ENCODE data around the gene C1R. TPM values are rescaled to one million over a fixed set of nuclear protein-coding genes. Genes with fewer than 3 reads are reported as not detected.

Gene C1R
- polyA plus RNA-seq, 3 donors: 0.14 to 0.88 TPM; not detected in 1

GRCh38 chr12:7075518-7075917, 16.7 kb downstream of the C1R start:
- H3K36me3 ChIP-seq (replicated peaks in 1 of 2; ENCODE audit: control insufficient read depth in 1 of 2, insufficient read depth in 2 of 2, low read length in 2 of 2): no peaks in the 10 kb centered on the region
- H4K20me1 ChIP-seq (ENCODE audit: insufficient read depth, low read length): no peaks in the 10 kb centered on the region
- no peaks in the 10 kb centered on the region for H3K9me3 Mint-ChIP-seq
- WGBS (ENCODE audit: insufficient coverage): 51% methylated on average over 2 of the region's 3 CpGs
- no peak for TF ChIP-seq CTCF (IDR thresholded peaks at IDR 0.05)
- H2AFZ ChIP-seq (ENCODE audit: insufficient read depth, low read depth, low read length, poor library complexity, severe bottlenecking): no peak overlapping the region
- no peaks in the 10 kb centered on the region for H3K9me3 ChIP-seq (replicated peaks in 1 of 2; ENCODE audit: control insufficient read depth in 1 of 2, insufficient read depth in 1 of 2, low read length in 2 of 2)
- DNase-seq: no peak
- H3K27me3 ChIP-seq (ENCODE audit: control insufficient read depth in 2 of 2, insufficient read depth in 2 of 2, low read length in 2 of 2): no peaks in the 10 kb centered on the region
- H3K79me2 ChIP-seq (ENCODE audit: insufficient read depth, low read length): no peaks in the 10 kb centered on the region
- H3K36me3 Mint-ChIP-seq: no peaks in the 10 kb centered on the region
- no peak overlapping the region for H3K27ac Mint-ChIP-seq
- intact Hi-C loops (cut with micrococcal nuclease): no loop called here
- no peak overlapping the region for H3K27ac ChIP-seq (ENCODE audit: low read depth in 1 of 2, low read length in 2 of 2)
- H3K27me3 Mint-ChIP-seq (ENCODE audit: low read depth in 3 of 3): peaks cover 0 to 8% (median 3%) of the 10 kb centered on the region in 3 donors
- no peaks in the 10 kb centered on the region for H3K4me1 ChIP-seq (ENCODE audit: control insufficient read depth in 1 of 2, insufficient read depth in 2 of 2, low read length in 2 of 2)
- H3K4me3 Mint-ChIP-seq: no peak overlapping the region
- H3K9ac ChIP-seq (ENCODE audit: insufficient read depth, low read length, poor library complexity, severe bottlenecking): no peak overlapping the region
- H3K4me3 ChIP-seq (replicated peaks in 1 of 3; ENCODE audit: low read depth in 2 of 3, low read length in 3 of 3): no peak overlapping the region
- H3K4me2 ChIP-seq (replicated peaks; ENCODE audit: extremely low read depth, low read length, poor library complexity, severe bottlenecking): no peak overlapping the region
- no peaks in the 10 kb centered on the region for H3K4me1 Mint-ChIP-seq

GRCh38 chr12:7073946-7074345, 18.3 kb downstream of the C1R start:
- WGBS (ENCODE audit: insufficient coverage): no CpG with 5 or more reads among the region's 1 CpG
- H4K20me1 ChIP-seq (ENCODE audit: insufficient read depth, low read length): no peaks in the 10 kb centered on the region
- no peak overlapping the region for H3K4me2 ChIP-seq (replicated peaks; ENCODE audit: extremely low read depth, low read length, poor library complexity, severe bottlenecking)
- peaks cover 3 to 8% (median 5%) of the 10 kb centered on the region in 3 donors for H3K27me3 Mint-ChIP-seq (ENCODE audit: low read depth in 3 of 3)
- no peak overlapping the region for H2AFZ ChIP-seq (ENCODE audit: insufficient read depth, low read depth, low read length, poor library complexity, severe bottlenecking)
- H3K4me3 Mint-ChIP-seq: no peak overlapping the region
- TF ChIP-seq CTCF (IDR thresholded peaks at IDR 0.05): no peak
- no peaks in the 10 kb centered on the region for H3K4me1 ChIP-seq (ENCODE audit: control insufficient read depth in 1 of 2, insufficient read depth in 2 of 2, low read length in 2 of 2)
- H3K4me1 Mint-ChIP-seq: no peaks in the 10 kb centered on the region
- no peak overlapping the region for H3K27ac ChIP-seq (ENCODE audit: low read depth in 1 of 2, low read length in 2 of 2)
- H3K27ac Mint-ChIP-seq: no peak overlapping the region
- no peaks in the 10 kb centered on the region for H3K9me3 Mint-ChIP-seq
- H3K79me2 ChIP-seq (ENCODE audit: insufficient read depth, low read length): no peaks in the 10 kb centered on the region
- intact Hi-C loops (cut with micrococcal nuclease): no loop called here
- H3K36me3 Mint-ChIP-seq: no peaks in the 10 kb centered on the region
- no peaks in the 10 kb centered on the region for H3K9me3 ChIP-seq (replicated peaks in 1 of 2; ENCODE audit: control insufficient read depth in 1 of 2, insufficient read depth in 1 of 2, low read length in 2 of 2)
- H3K27me3 ChIP-seq (ENCODE audit: control insufficient read depth in 2 of 2, insufficient read depth in 2 of 2, low read length in 2 of 2): no peaks in the 10 kb centered on the region
- no peaks in the 10 kb centered on the region for H3K36me3 ChIP-seq (replicated peaks in 1 of 2; ENCODE audit: control insufficient read depth in 1 of 2, insufficient read depth in 2 of 2, low read length in 2 of 2)
- H3K9ac ChIP-seq (ENCODE audit: insufficient read depth, low read length, poor library complexity, severe bottlenecking): no peak overlapping the region
- H3K4me3 ChIP-seq (replicated peaks in 1 of 3; ENCODE audit: low read depth in 2 of 3, low read length in 3 of 3): no peak overlapping the region
- DNase-seq: no peak
